NCI-H460 (cell line): ENCODE results near the gene MDH2. TPM values are rescaled to one million over a fixed set of nuclear protein-coding genes. Genes with fewer than 3 reads are reported as not detected.
"Not testable (repeated sequence)": the region's sequence is repeated elsewhere in the genome, so short reads cannot be mapped to it uniquely, and the experiment has no call there.

Experiments
- DNase-seq: peaks from one replicate; pipeline ENCODE4 v3.0.0-alpha.2; 2016; ENCODE audit warnings: low read depth; ENCODE audit errors: extremely low read depth
- total RNA-seq: library from RNA; depleted of rRNA; stranded (reverse); fragments of >200 nt; shearing (Covaris generic); gene quantifications from 2 replicates; pipeline ENCODE4 v1.2.3, GENCODE V29; 2014

MDH2 gene
- total RNA-seq, 1 experiment from 2014 or later = 178 TPM

DNA sequence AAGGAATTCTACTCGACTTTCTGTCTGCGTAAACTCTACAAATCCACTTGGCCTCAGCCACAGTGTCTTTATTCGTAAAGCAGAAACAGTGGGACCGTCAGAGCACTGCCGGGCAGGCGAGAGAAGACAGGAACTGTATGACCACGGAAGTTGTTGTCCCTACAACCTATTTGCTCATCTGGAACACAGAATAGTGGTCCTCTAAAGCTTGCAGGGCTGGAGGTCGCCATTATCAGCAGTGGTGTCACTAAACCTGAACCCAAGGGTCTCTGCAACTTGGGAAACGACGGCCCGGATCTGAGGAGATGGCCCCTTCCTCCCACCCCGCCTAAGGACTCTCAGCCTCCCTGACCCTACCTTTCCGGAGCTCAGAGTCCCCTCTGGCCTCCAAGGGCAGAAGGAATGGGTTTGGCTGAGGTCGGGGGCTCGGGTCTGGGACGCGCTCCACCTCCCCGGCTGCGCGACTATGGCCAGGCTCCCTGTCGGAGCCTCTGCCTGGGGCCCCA, 548 bp upstream of the MDH2 start:
- no peak for DNase-seq

- no peak for DNase-seq
Measured at GRCh38 chr7:76048668-76048988, 722 bp downstream of the MDH2 start.

- no peak for DNase-seq
Measured at GRCh38 chr7:76049295-76049694, 1.4 kb downstream of the MDH2 start.

DNA sequence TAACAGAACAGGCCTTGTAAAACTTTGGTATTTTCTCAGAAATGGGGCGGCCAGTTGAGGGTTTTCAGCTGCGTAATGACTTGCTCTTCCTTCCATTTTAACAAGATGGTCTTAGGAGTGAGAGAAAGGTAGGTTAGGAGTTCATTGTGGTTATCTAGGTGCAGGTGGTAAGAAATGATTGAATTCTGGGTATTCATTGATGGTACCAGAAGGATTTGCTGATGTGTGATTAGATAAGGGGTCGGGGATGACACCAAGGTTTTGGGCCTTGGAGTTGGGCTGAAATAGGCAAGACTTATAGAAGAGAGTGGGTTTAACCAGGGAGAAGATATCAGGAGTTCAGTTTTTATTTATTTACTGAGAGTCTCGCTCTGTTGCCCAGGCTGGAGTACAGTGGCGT, 2.6 kb downstream of the MDH2 start:
- no peak for DNase-seq

DNA sequence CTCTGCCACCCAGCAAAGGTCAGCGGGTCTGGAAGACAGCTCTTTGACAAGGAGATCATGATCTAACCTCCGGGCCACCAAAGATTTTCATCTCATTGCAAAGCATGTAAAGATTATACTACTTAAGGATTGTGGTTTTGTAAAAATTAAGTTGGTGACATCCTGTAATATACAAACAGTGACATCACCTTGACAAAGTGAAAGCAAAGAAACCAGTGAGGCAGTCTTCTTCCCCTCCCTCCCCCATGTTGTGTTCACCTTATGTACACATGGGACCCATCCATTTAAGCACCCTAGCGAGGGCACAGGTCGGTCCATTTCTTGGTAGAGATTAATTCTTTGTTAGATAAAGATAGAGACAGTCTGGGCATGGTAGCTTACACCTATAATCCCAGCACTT, 3.9 kb downstream of the MDH2 start:
- no peak for DNase-seq

DNA sequence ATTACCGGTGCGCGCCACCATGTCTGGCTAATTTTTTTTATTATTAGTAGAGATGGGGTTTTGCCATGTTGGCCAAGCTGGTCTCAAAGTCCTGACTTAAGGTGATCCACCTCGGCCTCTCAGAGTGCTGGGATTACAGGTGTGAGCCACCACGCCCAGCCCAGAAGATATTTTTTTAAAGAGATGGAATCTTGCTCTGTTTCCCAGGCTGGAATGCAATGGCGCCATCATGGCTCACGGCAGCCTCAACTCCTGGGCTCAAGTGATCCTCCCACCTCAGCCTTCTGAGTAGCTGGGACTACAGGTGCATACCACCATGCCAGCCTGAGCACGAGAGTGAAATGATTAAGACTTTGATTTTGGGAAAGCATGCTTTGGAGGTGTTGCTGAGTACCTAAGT, 4.8 kb downstream of the MDH2 start:
- not testable (repeated sequence) for DNase-seq

DNA sequence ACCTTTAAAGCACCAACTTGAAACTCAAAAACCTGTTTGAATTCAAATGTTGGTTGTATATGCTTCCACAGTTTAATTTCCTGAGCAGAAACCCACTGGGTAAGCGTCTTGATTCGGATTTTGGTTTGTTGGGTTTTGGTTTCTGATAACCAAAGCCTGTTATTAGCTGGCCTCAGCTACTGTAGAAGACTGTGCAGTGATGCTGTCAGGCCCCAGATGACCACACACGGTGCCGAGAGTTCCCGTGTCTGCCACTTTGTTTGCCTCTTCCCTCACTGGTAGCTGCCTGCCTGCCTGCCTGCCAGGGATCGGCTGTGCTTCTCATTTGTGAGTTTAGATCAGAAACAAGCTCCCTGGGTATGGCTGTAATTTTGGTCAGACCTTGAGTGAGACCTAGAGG, 5.6 kb downstream of the MDH2 start:
- DNase-seq = no peak

GRCh38 chr7:76054123-76055120, 6.5 kb downstream of the MDH2 start:
- no peak for DNase-seq

DNA sequence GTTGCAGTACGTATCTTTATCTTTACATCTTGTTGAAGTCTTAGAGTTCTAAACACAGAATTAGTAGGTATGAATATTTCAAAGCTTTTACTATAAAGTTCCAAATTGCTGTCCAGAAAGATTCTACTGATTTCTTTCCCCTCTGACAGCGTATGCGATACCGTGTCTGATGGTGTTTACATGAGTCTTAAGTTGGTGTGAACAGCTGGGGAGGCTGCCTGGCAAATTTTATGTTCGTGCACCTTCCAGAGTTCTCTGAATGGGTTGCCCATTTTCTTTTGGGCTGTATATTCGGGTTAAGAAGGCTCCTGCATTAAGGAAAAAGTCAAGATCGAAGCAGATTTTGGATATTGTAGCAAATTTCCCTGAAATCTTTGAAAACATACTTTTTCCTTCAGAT, 8.3 kb downstream of the MDH2 start:
- no peak for DNase-seq

- DNase-seq = no peak
Measured at GRCh38 chr7:76057103-76057812, 9.4 kb downstream of the MDH2 start.

- no peak for DNase-seq
Measured at GRCh38 chr7:76057813-76058145, 9.9 kb downstream of the MDH2 start.

DNA sequence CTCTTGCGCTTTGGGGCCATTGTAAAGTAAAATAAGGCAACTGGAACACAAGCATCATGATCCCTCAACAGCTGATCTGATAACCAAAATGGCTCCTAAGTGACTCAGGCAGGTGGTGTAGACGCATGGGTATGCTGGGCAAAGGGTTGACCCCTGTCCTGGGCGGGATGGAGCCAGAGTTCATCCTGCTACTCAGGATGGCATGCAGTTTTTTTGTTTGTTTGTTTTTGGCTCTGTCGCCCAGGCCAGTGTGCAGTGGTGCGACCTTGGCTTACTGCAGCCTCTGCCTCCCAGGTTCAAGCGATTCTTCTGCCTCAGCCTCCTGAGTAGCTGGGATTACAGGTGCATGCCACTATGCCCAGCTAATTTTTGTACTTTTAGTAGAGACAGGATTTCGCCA, 10.8 kb downstream of the MDH2 start:
- DNase-seq = not testable (repeated sequence)

GRCh38 chr7:76060842-76061241, 12.9 kb downstream of the MDH2 start:
- DNase-seq = no peak

- DNase-seq = no peak
Measured at GRCh38 chr7:76062254-76062653, 14.3 kb downstream of the MDH2 start.

DNA sequence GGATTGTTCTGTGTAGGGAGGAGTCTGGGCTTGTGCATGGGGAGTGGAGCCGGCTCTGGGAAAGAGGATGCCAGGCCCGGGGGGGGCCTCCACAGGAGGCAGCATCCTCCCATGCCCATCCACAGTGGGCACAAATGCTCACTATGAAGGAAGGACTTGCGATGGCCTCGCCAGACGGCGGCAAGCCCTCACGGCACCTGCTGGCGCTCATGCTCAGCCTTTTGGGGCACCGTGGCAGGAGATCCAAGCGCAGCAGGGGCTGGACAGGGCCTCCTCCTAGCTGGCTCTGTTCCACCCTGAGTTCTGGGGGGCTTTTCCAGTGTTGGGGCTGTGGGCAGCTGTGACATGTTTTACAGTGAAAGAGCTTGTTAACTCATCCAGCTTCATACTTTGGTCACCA, 15.2 kb downstream of the MDH2 start:
- no peak for DNase-seq

GRCh38 chr7:76063525-76063924, 15.6 kb downstream of the MDH2 start:
- DNase-seq = no peak

- no peak for DNase-seq
Measured at GRCh38 chr7:76064208-76064970, 16.5 kb downstream of the MDH2 start.

DNA sequence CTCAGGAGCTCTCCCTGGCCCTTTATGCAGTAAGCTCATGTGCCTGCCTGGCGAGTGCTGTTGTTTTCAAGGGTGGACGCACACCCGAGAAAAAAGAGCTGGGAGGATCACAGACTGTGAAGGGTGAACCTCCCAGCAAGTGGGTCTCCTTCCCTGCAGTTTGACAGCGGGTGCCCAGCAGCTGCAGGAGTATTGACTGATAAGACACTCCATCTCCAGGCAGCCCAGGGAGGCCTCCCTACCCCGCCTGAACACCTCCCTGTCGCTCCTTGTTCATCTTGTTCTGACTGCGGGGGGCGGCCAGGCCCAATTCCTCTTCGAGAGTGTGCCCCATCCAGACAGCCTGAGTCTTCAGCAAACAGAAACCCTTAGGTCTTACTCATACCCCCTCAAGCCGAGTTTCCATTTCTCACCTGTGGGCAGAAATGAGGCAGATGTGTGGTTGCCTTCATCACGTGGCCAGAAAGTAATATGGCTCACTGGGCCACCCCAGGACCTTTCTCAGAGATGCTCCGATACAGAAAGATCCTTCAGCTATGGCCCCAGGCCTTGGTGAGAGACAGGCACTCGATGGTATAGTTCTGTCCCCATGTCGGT, 17.2 kb downstream of the MDH2 start:
- DNase-seq = no peak

GRCh38 chr7:76066716-76067503, 19.0 kb downstream of the MDH2 start:
- no peak for DNase-seq

DNA sequence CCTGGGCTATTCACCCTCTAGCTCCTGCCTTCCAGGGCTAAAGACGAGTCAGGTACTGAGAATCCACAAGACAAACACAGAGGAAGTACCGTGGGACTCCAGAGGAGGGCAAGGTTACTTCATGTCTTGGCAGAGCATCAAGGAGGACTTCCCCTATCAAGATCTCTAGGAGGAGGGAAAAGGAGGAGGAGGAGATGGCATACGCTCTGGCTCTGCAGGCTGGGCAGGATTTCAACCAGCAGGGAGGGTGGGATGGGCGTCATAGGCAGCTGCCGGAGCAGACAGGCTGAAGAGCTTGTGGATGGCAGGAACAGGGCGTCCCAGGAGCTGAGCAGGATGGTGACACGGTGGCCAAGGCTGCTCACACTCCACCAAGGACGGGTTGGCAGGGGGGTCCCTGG, 21.3 kb downstream of the MDH2 start:
- peak; percentile 69 for DNase-seq
